AG04449 (cell line): ENCODE data around the gene STC2.

Experiments
- CTCF ChIA-PET: fragments of 350-600 bp; formaldehyde crosslinking; extraction: SDS; loops from one replicate; lab custom pipeline; 2021; ENCODE audit warnings: antibody characterized with exemption; lab: Yijun Ruan, JAX
- POLR2A ChIA-PET: fragments of 400-600, 350-600 bp; formaldehyde crosslinking; extraction: SDS; loops from one replicate; lab custom pipeline; 2020; ENCODE audit warnings: antibody characterized with exemption, inconsistent platforms; lab: Yijun Ruan, JAX
- DNase-seq: peaks from one replicate; pipeline ENCODE4 v3.0.0-alpha.2; 2010; ENCODE audit warnings: low read depth, low spot score
- H3K4me3 ChIP-seq: 2 replicates; pipeline ENCODE4 v1.5.1; 2011; ENCODE audit warnings: low read depth, mild to moderate bottlenecking, control low read depth, low read length
- TF ChIP-seq, protein P1 (sequence below): IDR thresholded peaks from one replicate; pipeline ENCODE4 v1.5.1; 2011; ENCODE audit warnings: mild to moderate bottlenecking, moderate library complexity, low read length, control low read depth, inconsistent platforms; ENCODE audit not compliant: insufficient read depth; ENCODE audit errors: missing control alignments

The STC2 gene

GRCh38 chr5:173320259-173320658 is 8.0 kb downstream of the STC2 start:
- no peak overlapping the region for H3K4me3 ChIP-seq
- no peak for DNase-seq
- ChIA-PET CTCF (interaction anchor here (1.2 to 4.6 kb wide), 8 partner anchors 8 to 613 kb away, joined by 5 to 44 read pairs (median 10); no protein-coding TSS in a partner anchor), POLR2A (no interaction called here)
- TF ChIP-seq, protein P1, sequence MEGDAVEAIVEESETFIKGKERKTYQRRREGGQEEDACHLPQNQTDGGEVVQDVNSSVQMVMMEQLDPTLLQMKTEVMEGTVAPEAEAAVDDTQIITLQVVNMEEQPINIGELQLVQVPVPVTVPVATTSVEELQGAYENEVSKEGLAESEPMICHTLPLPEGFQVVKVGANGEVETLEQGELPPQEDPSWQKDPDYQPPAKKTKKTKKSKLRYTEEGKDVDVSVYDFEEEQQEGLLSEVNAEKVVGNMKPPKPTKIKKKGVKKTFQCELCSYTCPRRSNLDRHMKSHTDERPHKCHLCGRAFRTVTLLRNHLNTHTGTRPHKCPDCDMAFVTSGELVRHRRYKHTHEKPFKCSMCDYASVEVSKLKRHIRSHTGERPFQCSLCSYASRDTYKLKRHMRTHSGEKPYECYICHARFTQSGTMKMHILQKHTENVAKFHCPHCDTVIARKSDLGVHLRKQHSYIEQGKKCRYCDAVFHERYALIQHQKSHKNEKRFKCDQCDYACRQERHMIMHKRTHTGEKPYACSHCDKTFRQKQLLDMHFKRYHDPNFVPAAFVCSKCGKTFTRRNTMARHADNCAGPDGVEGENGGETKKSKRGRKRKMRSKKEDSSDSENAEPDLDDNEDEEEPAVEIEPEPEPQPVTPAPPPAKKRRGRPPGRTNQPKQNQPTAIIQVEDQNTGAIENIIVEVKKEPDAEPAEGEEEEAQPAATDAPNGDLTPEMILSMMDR = no peak

DNA sequence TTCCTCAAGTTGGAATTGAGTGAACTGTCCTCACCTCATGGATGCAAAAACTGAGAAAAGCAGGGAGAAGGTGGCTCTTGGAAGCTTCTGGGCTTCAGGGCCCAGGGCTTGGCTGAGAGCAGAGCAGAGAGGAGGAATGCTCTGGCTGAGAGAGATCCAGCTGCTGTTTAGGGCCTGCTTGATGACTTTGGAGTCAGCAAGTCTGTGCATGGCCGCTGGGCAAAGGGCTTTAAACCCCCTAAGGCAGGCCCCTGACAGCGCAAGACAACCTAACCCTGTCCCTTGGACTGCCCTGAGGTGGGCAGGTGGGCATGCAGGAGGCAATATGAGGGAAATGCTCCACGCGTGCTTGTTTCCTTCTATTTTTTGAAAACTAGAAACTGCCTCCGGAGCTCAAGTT is 8.6 kb downstream of the STC2 start:
- H3K4me3 ChIP-seq = no peak overlapping the region
- TF ChIP-seq, protein P1 = no peak
- CTCF ChIA-PET = interaction anchor here (1.2 to 4.6 kb wide), 6 partner anchors 7 to 263 kb away, joined by 5 to 44 read pairs (median 10); no protein-coding TSS in a partner anchor
- POLR2A ChIA-PET = interaction anchor here (1.9 kb wide), 1 partner anchor 8 kb away, joined by 6 read pairs; the partner anchor contains the start of gene STC2
- no peak for DNase-seq

GRCh38 chr5:173318881-173319620 is 9.2 kb downstream of the STC2 start:
- no peak for DNase-seq
- TF ChIP-seq, protein P1 = no peak
- CTCF ChIA-PET = interaction anchor here (1.9 to 4.6 kb wide), 4 partner anchors 11 to 254 kb away, joined by 5 to 44 read pairs (median 13); no protein-coding TSS in a partner anchor
- no peak overlapping the region for H3K4me3 ChIP-seq
- POLR2A ChIA-PET = interaction anchor here (1.9 kb wide), 1 partner anchor 9 kb away, joined by 6 read pairs; the partner anchor contains the start of gene STC2

GRCh38 chr5:173318330-173318729 is 9.9 kb downstream of the STC2 start:
- TF ChIP-seq, protein P1 = no peak
- CTCF ChIA-PET = interaction anchor here (0.7 to 4.5 kb wide), 3 partner anchors 14 to 255 kb away, joined by 3 to 21 read pairs (median 5); no protein-coding TSS in a partner anchor
- no peak for DNase-seq
- no peak overlapping the region for H3K4me3 ChIP-seq
- POLR2A ChIA-PET = interaction anchor here (1.9 kb wide), 1 partner anchor 9 kb away, joined by 6 read pairs; the partner anchor contains the start of gene STC2

DNA sequence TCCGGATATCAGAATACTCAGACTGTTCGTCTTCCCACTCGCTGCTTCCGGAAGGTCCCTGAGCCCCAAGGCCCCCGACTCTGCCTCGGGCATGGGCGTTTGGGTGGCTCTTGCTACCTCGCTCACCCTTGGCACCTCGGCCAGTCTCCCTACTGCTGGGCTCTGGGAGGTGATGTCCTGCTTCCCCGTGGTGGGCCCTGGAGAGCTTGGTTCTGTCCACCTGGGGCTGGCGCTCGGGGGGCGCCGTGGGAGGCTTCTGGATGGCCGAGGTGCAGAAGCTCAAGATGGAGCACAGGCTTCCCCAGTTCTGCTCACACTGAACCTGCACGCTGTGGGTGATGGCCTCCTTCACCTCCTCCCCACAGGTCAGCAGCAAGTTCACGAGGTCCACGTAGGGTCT is 10.4 kb downstream of the STC2 start:
- ChIA-PET POLR2A (interaction anchor here (1.9 kb wide), 1 partner anchor 10 kb away, joined by 6 read pairs; the partner anchor contains the start of gene STC2), CTCF (interaction anchor here (0.7 to 4.5 kb wide), 4 partner anchors 14 to 256 kb away, joined by 3 to 21 read pairs (median 5); no protein-coding TSS in a partner anchor)

More for the DNA sequence above, 10.4 kb downstream of the STC2 start:
- no peak for DNase-seq
- TF ChIP-seq, protein P1 = no peak
- no peak overlapping the region for H3K4me3 ChIP-seq
